ENCODE data around the gene CTDP1. TPM values are rescaled to one million over a fixed set of nuclear protein-coding genes. Genes with fewer than 3 reads are reported as not detected.
A peak's percentile ranks its signal among the peaks of the same experiment; 100 is the strongest.

The CTDP1 gene
- total and polyA plus RNA-seq, 3 experiments from 2014 or later: 31.0 to 38.0 (median 35.3) TPM

- no peaks in the 10 kb centered on the region for H3K9me3 ChIP-seq (ENCODE audit: low read length)
- no peak overlapping the region for H3K4me3 ChIP-seq (ENCODE audit: low read length)
- peak overlapping the region in 6 of 7 donors; percentile 90 to 99 (median 93) for H3K4me3 Mint-ChIP-seq
- H3K27me3 Mint-ChIP-seq: peaks cover 0 to 1% of the 10 kb centered on the region in 2 donors
- peaks cover 0 to 32% (median 0%) of the 10 kb centered on the region in 3 donors for H3K36me3 Mint-ChIP-seq
- no peaks in the 10 kb centered on the region for H3K27me3 ChIP-seq (ENCODE audit: insufficient read depth, low read length, poor library complexity, severe bottlenecking)
- DNase-seq: no peak
- H3K4me1 ChIP-seq (ENCODE audit: insufficient read depth, low read length): peaks cover 69% of the 10 kb centered on the region
- no peaks in the 10 kb centered on the region for H3K36me3 ChIP-seq (ENCODE audit: insufficient read depth, low read length)
- peak overlapping the region; percentile 80 to 97 (median 90) for H3K27ac Mint-ChIP-seq
- ChIA-PET POLR2A (no interaction called here), CTCF (no interaction called here)
- peaks cover 66 to 79% (median 74%) of the 10 kb centered on the region in 3 donors for H3K4me1 Mint-ChIP-seq
- H3K9me3 Mint-ChIP-seq: peaks cover 0 to 1% (median 0%) of the 10 kb centered on the region in 5 donors
- no peak overlapping the region for H3K27ac ChIP-seq (ENCODE audit: low read depth, low read length)
These were observed 2.9 kb downstream of the CTDP1 start for GRCh38 chr18:79682481-79682880.

- Mint-ChIP-seq H3K27me3 (peaks cover 0 to 1% of the 10 kb centered on the region in 2 donors), H3K36me3 (peaks cover 0 to 36% (median 0%) of the 10 kb centered on the region in 3 donors), H3K9me3 (peaks cover 0 to 1% (median 0%) of the 10 kb centered on the region in 5 donors), H3K4me3 (peak overlapping the region; percentile 63 to 99 (median 92)), H3K4me1 (peaks cover 69 to 79% (median 72%) of the 10 kb centered on the region in 3 donors), H3K27ac (peak overlapping the region; percentile 39 to 97 (median 89))
- POLR2A ChIA-PET: no interaction called here
- CTCF ChIA-PET: no interaction called here
- Histone ChIP-seq H3K4me1 (ENCODE audit: insufficient read depth, low read length) (peaks cover 68% of the 10 kb centered on the region), H3K27ac (ENCODE audit: low read depth, low read length) (no peak overlapping the region), H3K4me3 (ENCODE audit: low read length) (no peak overlapping the region), H3K36me3 (ENCODE audit: insufficient read depth, low read length) (no peaks in the 10 kb centered on the region), H3K9me3 (ENCODE audit: low read length) (no peaks in the 10 kb centered on the region), H3K27me3 (ENCODE audit: insufficient read depth, low read length, poor library complexity, severe bottlenecking) (no peaks in the 10 kb centered on the region)
- peak in 3 of 5 donors; percentile 21 to 61 (median 50) for DNase-seq
These were observed 3.5 kb downstream of the CTDP1 start for GRCh38 chr18:79682894-79683625.

- H3K27me3 Mint-ChIP-seq: peaks cover 0 to 1% of the 10 kb centered on the region in 2 donors
- Histone ChIP-seq H3K4me1 (ENCODE audit: insufficient read depth, low read length) (peaks cover 61% of the 10 kb centered on the region), H3K27ac (ENCODE audit: low read depth, low read length) (peak overlapping the region; percentile 25), H3K9me3 (ENCODE audit: low read length) (no peaks in the 10 kb centered on the region), H3K27me3 (ENCODE audit: insufficient read depth, low read length, poor library complexity, severe bottlenecking) (no peaks in the 10 kb centered on the region), H3K4me3 (ENCODE audit: low read length) (no peak overlapping the region), H3K36me3 (ENCODE audit: insufficient read depth, low read length) (no peaks in the 10 kb centered on the region)
- H3K9me3 Mint-ChIP-seq: peaks cover 0 to 1% (median 0%) of the 10 kb centered on the region in 5 donors
- no peak for DNase-seq
- peak overlapping the region; percentile 50 to 97 (median 86) for H3K27ac Mint-ChIP-seq
- ChIA-PET CTCF (no interaction called here), POLR2A (no interaction called here)
- H3K4me1 Mint-ChIP-seq: peaks cover 65 to 76% (median 66%) of the 10 kb centered on the region in 3 donors
- H3K4me3 Mint-ChIP-seq: peak overlapping the region; percentile 56 to 99 (median 83)
- peaks cover 0 to 38% (median 0%) of the 10 kb centered on the region in 3 donors for H3K36me3 Mint-ChIP-seq
These were observed 4.2 kb downstream of the CTDP1 start for GRCh38 chr18:79683626-79684282.

- H3K27ac ChIP-seq (ENCODE audit: low read depth, low read length): peak overlapping the region; percentile 25
- no peaks in the 10 kb centered on the region for H3K27me3 ChIP-seq (ENCODE audit: insufficient read depth, low read length, poor library complexity, severe bottlenecking)
- H3K4me3 ChIP-seq (ENCODE audit: low read length): no peak overlapping the region
- peak overlapping the region; percentile 50 to 97 (median 86) for H3K27ac Mint-ChIP-seq
- peak overlapping the region; percentile 56 to 94 (median 80) for H3K4me3 Mint-ChIP-seq
- ChIA-PET POLR2A (no interaction called here), CTCF (no interaction called here)
- peaks cover 0 to 1% of the 10 kb centered on the region in 2 donors for H3K27me3 Mint-ChIP-seq
- peaks cover 0 to 40% (median 0%) of the 10 kb centered on the region in 3 donors for H3K36me3 Mint-ChIP-seq
- H3K9me3 ChIP-seq (ENCODE audit: low read length): no peaks in the 10 kb centered on the region
- H3K4me1 Mint-ChIP-seq: peaks cover 69 to 79% (median 69%) of the 10 kb centered on the region in 3 donors
- peak in 4 of 5 donors; percentile 11 to 64 (median 44) for DNase-seq
- H3K4me1 ChIP-seq (ENCODE audit: insufficient read depth, low read length): peaks cover 60% of the 10 kb centered on the region
- no peaks in the 10 kb centered on the region for H3K9me3 Mint-ChIP-seq
- H3K36me3 ChIP-seq (ENCODE audit: insufficient read depth, low read length): no peaks in the 10 kb centered on the region
These were observed 4.7 kb downstream of the CTDP1 start for GRCh38 chr18:79684283-79684631.

- Histone ChIP-seq H3K9me3 (ENCODE audit: low read length) (no peaks in the 10 kb centered on the region), H3K4me3 (ENCODE audit: low read length) (no peak overlapping the region), H3K4me1 (ENCODE audit: insufficient read depth, low read length) (peaks cover 60% of the 10 kb centered on the region), H3K27ac (ENCODE audit: low read depth, low read length) (peak overlapping the region; percentile 29), H3K36me3 (ENCODE audit: insufficient read depth, low read length) (no peaks in the 10 kb centered on the region), H3K27me3 (ENCODE audit: insufficient read depth, low read length, poor library complexity, severe bottlenecking) (no peaks in the 10 kb centered on the region)
- Mint-ChIP-seq H3K9me3 (no peaks in the 10 kb centered on the region), H3K4me1 (peaks cover 69 to 85% (median 71%) of the 10 kb centered on the region in 3 donors), H3K27me3 (peaks cover 0 to 1% of the 10 kb centered on the region in 2 donors), H3K36me3 (peaks cover 0 to 37% (median 0%) of the 10 kb centered on the region in 3 donors), H3K27ac (peak overlapping the region; percentile 50 to 97 (median 86)), H3K4me3 (peak overlapping the region; percentile 56 to 94 (median 80))
- ChIA-PET CTCF (no interaction called here), POLR2A (no interaction called here)
- DNase-seq: no peak
These were observed 5.2 kb downstream of the CTDP1 start for GRCh38 chr18:79684787-79685186.

GRCh38 chr18:79685281-79685680 lies 5.7 kb downstream of the CTDP1 start:
- Histone ChIP-seq H3K27me3 (ENCODE audit: insufficient read depth, low read length, poor library complexity, severe bottlenecking) (no peaks in the 10 kb centered on the region), H3K4me1 (ENCODE audit: insufficient read depth, low read length) (peaks cover 60% of the 10 kb centered on the region), H3K9me3 (ENCODE audit: low read length) (no peaks in the 10 kb centered on the region), H3K36me3 (ENCODE audit: insufficient read depth, low read length) (no peaks in the 10 kb centered on the region), H3K4me3 (ENCODE audit: low read length) (no peak overlapping the region), H3K27ac (ENCODE audit: low read depth, low read length) (no peak overlapping the region)
- peaks cover 0 to 39% (median 0%) of the 10 kb centered on the region in 3 donors for H3K36me3 Mint-ChIP-seq
- H3K27ac Mint-ChIP-seq: peak overlapping the region in 6 of 8 donors; percentile 78 to 97 (median 91)
- ChIA-PET CTCF (no interaction called here), POLR2A (no interaction called here)
- H3K9me3 Mint-ChIP-seq: no peaks in the 10 kb centered on the region
- H3K27me3 Mint-ChIP-seq: peaks cover 0 to 1% of the 10 kb centered on the region in 2 donors
- H3K4me1 Mint-ChIP-seq: peaks cover 72 to 89% (median 76%) of the 10 kb centered on the region in 3 donors
- H3K4me3 Mint-ChIP-seq: peak overlapping the region in 6 of 7 donors; percentile 7 to 94 (median 42)
- DNase-seq: peak in 2 of 5 donors; percentile 40 to 50

GRCh38 chr18:79685971-79686370 lies 6.4 kb downstream of the CTDP1 start:
- Mint-ChIP-seq H3K4me3 (peak overlapping the region in 2 of 7 donors; percentile 23 to 24), H3K27me3 (peaks cover 0 to 2% of the 10 kb centered on the region in 2 donors), H3K27ac (peak overlapping the region in 6 of 8 donors; percentile 25 to 93 (median 60)), H3K36me3 (peaks cover 0 to 36% (median 0%) of the 10 kb centered on the region in 3 donors), H3K9me3 (no peaks in the 10 kb centered on the region), H3K4me1 (peaks cover 71 to 89% (median 76%) of the 10 kb centered on the region in 3 donors)
- Histone ChIP-seq H3K4me1 (ENCODE audit: insufficient read depth, low read length) (peaks cover 53% of the 10 kb centered on the region), H3K4me3 (ENCODE audit: low read length) (no peak overlapping the region), H3K36me3 (ENCODE audit: insufficient read depth, low read length) (no peaks in the 10 kb centered on the region), H3K27ac (ENCODE audit: low read depth, low read length) (no peak overlapping the region), H3K27me3 (ENCODE audit: insufficient read depth, low read length, poor library complexity, severe bottlenecking) (no peaks in the 10 kb centered on the region), H3K9me3 (ENCODE audit: low read length) (no peaks in the 10 kb centered on the region)
- DNase-seq: no peak
- CTCF ChIA-PET: no interaction called here
- POLR2A ChIA-PET: no interaction called here

GRCh38 chr18:79687806-79688205 lies 8.2 kb downstream of the CTDP1 start:
- H3K27ac Mint-ChIP-seq: peak overlapping the region in 1 of 8 donors; percentile 51
- H3K4me1 ChIP-seq (ENCODE audit: insufficient read depth, low read length): peaks cover 34% of the 10 kb centered on the region

More at GRCh38 chr18:79687806-79688205, 8.2 kb downstream of the CTDP1 start:
- H3K4me3 Mint-ChIP-seq: peak overlapping the region in 1 of 7 donors; percentile 57
- no peak for DNase-seq
- Histone ChIP-seq H3K9me3 (ENCODE audit: low read length) (no peaks in the 10 kb centered on the region), H3K27ac (ENCODE audit: low read depth, low read length) (no peak overlapping the region), H3K27me3 (ENCODE audit: insufficient read depth, low read length, poor library complexity, severe bottlenecking) (no peaks in the 10 kb centered on the region), H3K4me3 (ENCODE audit: low read length) (no peak overlapping the region), H3K36me3 (ENCODE audit: insufficient read depth, low read length) (no peaks in the 10 kb centered on the region)
- ChIA-PET POLR2A (no interaction called here), CTCF (no interaction called here)
- peaks cover 62 to 81% (median 69%) of the 10 kb centered on the region in 3 donors for H3K4me1 Mint-ChIP-seq
- H3K9me3 Mint-ChIP-seq: no peaks in the 10 kb centered on the region
- H3K36me3 Mint-ChIP-seq: peaks cover 0 to 32% (median 0%) of the 10 kb centered on the region in 3 donors
- H3K27me3 Mint-ChIP-seq: peaks cover 0 to 3% of the 10 kb centered on the region in 2 donors
